ENCODE data around the gene TTC3.

TTC3 gene

DNA sequence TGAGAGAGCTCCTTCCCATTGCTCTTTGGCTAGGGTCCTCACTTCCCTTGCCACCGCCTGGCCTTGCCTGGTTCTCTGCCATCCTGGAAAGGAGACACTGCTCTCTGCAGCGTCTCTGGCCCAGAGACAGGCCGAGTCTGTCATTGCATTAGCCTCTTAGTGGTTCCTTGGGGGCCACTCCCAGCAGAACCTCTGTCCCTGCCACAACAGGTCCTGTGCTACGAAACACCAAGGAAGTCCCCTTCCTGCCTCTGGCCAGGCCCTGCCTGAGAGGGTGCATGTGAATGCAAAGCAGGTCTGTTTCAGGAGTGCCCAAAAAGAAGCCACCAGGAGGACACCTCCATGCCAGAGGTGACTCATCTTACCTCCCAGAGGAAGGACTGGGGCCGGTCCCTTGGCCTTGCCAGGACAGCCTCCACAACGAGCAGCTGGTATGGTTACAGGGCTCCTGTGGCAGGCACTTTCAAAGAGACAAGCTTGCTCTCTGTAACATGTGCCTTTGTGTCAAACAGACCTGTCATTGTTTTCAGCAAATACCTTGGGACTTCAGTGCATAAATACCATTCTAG, 134.5 kb downstream of the TTC3 start:
- Histone ChIP-seq H3K9me3 (ENCODE audit: severe bottlenecking) (no peaks in the 10 kb centered on the region), H3K4me3 (ENCODE audit: severe bottlenecking) (no peak overlapping the region), H3K27me3 (ENCODE audit: insufficient read depth, poor library complexity, severe bottlenecking) (no peaks in the 10 kb centered on the region), H3K4me1 (ENCODE audit: insufficient read depth, poor library complexity, severe bottlenecking) (no peaks in the 10 kb centered on the region), H3K27ac (ENCODE audit: poor library complexity, severe bottlenecking) (no peak overlapping the region), H3K36me3 (ENCODE audit: low read depth) (peaks cover 4% of the 10 kb centered on the region; the same call in 1 of the 2 replicates)
- no peak for DNase-seq (ENCODE audit: low spot score)
- TF ChIP-seq, protein P1, sequence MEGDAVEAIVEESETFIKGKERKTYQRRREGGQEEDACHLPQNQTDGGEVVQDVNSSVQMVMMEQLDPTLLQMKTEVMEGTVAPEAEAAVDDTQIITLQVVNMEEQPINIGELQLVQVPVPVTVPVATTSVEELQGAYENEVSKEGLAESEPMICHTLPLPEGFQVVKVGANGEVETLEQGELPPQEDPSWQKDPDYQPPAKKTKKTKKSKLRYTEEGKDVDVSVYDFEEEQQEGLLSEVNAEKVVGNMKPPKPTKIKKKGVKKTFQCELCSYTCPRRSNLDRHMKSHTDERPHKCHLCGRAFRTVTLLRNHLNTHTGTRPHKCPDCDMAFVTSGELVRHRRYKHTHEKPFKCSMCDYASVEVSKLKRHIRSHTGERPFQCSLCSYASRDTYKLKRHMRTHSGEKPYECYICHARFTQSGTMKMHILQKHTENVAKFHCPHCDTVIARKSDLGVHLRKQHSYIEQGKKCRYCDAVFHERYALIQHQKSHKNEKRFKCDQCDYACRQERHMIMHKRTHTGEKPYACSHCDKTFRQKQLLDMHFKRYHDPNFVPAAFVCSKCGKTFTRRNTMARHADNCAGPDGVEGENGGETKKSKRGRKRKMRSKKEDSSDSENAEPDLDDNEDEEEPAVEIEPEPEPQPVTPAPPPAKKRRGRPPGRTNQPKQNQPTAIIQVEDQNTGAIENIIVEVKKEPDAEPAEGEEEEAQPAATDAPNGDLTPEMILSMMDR (IDR thresholded peaks at IDR 0.05; ENCODE audit: poor library complexity, severe bottlenecking): no peak
- ATAC-seq (ENCODE audit: low read depth): peak; percentile 47

DNA sequence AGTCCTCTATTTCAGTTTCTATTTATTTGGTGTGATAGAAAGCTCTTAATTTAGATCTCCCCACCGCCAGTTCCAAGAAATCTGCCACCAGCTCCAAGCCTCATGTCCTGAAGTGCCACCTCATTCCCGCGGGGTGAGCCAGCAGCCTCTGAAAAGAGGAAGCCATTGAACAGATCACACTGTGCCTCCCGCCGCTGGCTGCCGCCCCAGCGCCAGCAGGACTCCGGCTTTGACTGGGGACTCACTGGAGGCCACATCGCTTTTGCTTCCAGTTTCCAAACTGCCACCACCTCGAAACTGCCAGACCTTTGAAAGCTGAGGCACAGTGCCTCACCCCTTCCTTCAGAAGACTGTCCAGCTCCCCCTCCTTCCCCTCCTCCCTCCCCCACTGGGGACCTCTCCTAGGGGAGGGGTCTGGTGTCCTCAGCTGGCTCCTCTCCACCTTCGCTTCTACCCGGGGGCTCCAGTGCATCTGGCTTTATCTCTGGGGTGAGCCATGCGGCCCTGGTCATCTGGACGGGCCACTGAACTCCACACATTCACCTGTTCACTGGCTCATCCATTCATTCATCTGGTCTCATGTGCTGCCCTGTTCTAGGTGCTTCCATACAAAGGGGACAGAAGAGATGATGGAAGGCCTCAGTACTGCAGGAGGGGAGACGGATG, 135.1 kb downstream of the TTC3 start:
- H3K4me3 ChIP-seq (ENCODE audit: severe bottlenecking): no peak overlapping the region
- TF ChIP-seq, protein P1 (IDR thresholded peaks at IDR 0.05; ENCODE audit: poor library complexity, severe bottlenecking): no peak
- H3K36me3 ChIP-seq (ENCODE audit: low read depth): no peaks in the 10 kb centered on the region; the same call in 1 of the 2 replicates
- no peak overlapping the region for H3K27ac ChIP-seq (ENCODE audit: poor library complexity, severe bottlenecking)
- ATAC-seq (ENCODE audit: low read depth): 0 out of 3 replicates have a peak, but pooled peaks have one; percentile 7
- no peak for DNase-seq (ENCODE audit: low spot score)
- no peaks in the 10 kb centered on the region for H3K27me3 ChIP-seq (ENCODE audit: insufficient read depth, poor library complexity, severe bottlenecking)
- no peaks in the 10 kb centered on the region for H3K9me3 ChIP-seq (ENCODE audit: severe bottlenecking)
- H3K4me1 ChIP-seq (ENCODE audit: insufficient read depth, poor library complexity, severe bottlenecking): no peaks in the 10 kb centered on the region

DNA sequence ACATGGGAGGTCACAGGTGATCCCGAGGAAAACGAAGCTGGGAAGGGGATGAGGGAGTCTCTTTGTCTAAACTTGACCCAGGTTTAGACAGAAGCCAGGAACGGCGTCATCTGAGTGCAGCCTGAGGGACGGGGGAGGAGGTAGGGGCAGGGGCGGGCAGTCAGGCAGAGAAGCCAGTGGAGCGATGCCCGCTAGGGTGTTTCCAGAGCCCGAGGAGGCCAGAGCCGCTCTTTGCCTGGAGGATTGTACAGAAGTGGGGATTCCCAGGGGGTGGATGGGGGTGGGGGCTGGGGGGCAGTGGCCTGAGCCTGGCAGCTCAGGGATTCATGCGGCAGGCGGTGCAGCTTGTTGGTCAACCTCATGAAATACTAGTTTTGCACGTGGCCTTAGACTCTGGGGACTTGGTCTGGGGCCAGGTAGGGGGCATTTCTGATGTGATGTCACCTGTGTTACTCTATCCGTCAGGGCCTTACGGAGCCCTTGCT, 135.7 kb downstream of the TTC3 start:
- no peak for ATAC-seq (ENCODE audit: low read depth)
- H3K27ac ChIP-seq (ENCODE audit: poor library complexity, severe bottlenecking): no peak overlapping the region

DNA sequence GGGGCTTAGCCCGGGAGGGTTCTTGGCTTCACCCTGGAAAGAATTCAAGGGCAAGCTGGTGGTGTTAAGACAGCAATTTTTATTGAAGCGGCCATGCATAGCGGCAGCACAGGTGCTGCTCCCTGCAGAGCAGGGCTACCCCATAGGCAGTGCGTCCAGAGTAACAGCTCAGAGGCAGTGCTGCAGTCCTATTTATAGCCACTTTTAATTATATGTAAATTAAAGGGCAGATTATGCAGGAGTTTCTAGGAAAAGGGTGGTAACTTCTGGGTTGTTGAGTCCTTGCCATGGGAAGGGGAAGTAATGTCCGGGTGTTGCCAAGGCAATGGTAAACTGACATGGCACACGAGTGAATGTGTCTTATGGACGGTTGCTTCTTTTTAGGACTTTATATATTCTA, 137.1 kb downstream of the TTC3 start:
- Histone ChIP-seq H3K4me1 (ENCODE audit: insufficient read depth, poor library complexity, severe bottlenecking) (no peaks in the 10 kb centered on the region), H3K27ac (ENCODE audit: poor library complexity, severe bottlenecking) (no peak overlapping the region), H3K4me3 (ENCODE audit: severe bottlenecking) (no peak overlapping the region), H3K36me3 (ENCODE audit: low read depth) (no peaks in the 10 kb centered on the region), H3K9me3 (ENCODE audit: severe bottlenecking) (no peaks in the 10 kb centered on the region), H3K27me3 (ENCODE audit: insufficient read depth, poor library complexity, severe bottlenecking) (no peaks in the 10 kb centered on the region)
- TF ChIP-seq, protein P1 (IDR thresholded peaks at IDR 0.05; ENCODE audit: poor library complexity, severe bottlenecking): no peak
- DNase-seq (ENCODE audit: low spot score) (no peak), ATAC-seq (ENCODE audit: low read depth) (no peak)

More for the DNA sequence above, 135.7 kb downstream of the TTC3 start:
- no peaks in the 10 kb centered on the region for H3K9me3 ChIP-seq (ENCODE audit: severe bottlenecking)
- H3K4me1 ChIP-seq (ENCODE audit: insufficient read depth, poor library complexity, severe bottlenecking): no peaks in the 10 kb centered on the region
- H3K4me3 ChIP-seq (ENCODE audit: severe bottlenecking): no peak overlapping the region
- no peaks in the 10 kb centered on the region for H3K36me3 ChIP-seq (ENCODE audit: low read depth)
- no peak for DNase-seq (ENCODE audit: low spot score)
- TF ChIP-seq, protein P1 (IDR thresholded peaks at IDR 0.05; ENCODE audit: poor library complexity, severe bottlenecking): no peak
- no peaks in the 10 kb centered on the region for H3K27me3 ChIP-seq (ENCODE audit: insufficient read depth, poor library complexity, severe bottlenecking)

DNA sequence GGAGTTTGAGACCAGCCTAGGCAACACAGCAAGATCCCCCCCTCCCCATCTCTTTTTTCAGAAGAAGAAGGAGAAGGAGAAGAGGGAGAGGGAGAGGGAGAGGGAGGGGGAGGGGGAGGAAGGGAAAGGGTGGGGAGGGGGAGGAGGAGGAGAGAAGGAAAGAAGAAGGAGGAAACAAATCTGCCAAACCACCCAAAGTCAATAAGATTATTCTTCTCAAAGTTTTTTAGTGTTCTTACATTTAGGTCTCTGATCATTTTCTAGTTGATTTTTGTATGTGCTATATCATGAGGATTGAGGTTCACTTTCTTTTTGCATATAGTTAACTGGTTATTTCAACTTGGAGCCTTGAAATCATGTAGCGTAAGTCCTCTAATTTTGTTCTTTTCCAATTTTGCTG, 137.7 kb downstream of the TTC3 start:
- no peak for ATAC-seq (ENCODE audit: low read depth)
- H3K27ac ChIP-seq (ENCODE audit: poor library complexity, severe bottlenecking): no peak overlapping the region
- H3K36me3 ChIP-seq (ENCODE audit: low read depth): no peaks in the 10 kb centered on the region
- DNase-seq (ENCODE audit: low spot score): no peak
- no peak overlapping the region for H3K4me3 ChIP-seq (ENCODE audit: severe bottlenecking)
- TF ChIP-seq, protein P1 (IDR thresholded peaks at IDR 0.05; ENCODE audit: poor library complexity, severe bottlenecking): no peak
- no peaks in the 10 kb centered on the region for H3K27me3 ChIP-seq (ENCODE audit: insufficient read depth, poor library complexity, severe bottlenecking)
- H3K9me3 ChIP-seq (ENCODE audit: severe bottlenecking): no peaks in the 10 kb centered on the region
- H3K4me1 ChIP-seq (ENCODE audit: insufficient read depth, poor library complexity, severe bottlenecking): no peaks in the 10 kb centered on the region

Measured in RWPE2 (cell line).